A673 (cell line): Measurements from ENCODE around the gene SLC27A4. TPM values are rescaled to one million over a fixed set of nuclear protein-coding genes. Genes with fewer than 3 reads are reported as not detected.

ENCODE experiments used
- BruUV-seq: library from RNA; stranded (reverse); fragments of 400-500 nt; replicated peaks from 2 replicates; lab custom pipeline; 2021; lab: Mats Ljungman, UMichigan
- CTCF ChIA-PET: fragments of 300-600 bp; sonication (Branson Sonifier 250); formaldehyde crosslinking; loops from one replicate; lab custom pipeline; 2022; ENCODE audit warnings: antibody characterized with exemption; lab: Charles Lee
- POLR2A ChIA-PET: fragments of 300-600 bp; sonication (Branson Sonifier 250); formaldehyde crosslinking; loops from one replicate; lab custom pipeline; 2022; ENCODE audit warnings: antibody characterized with exemption; ENCODE audit not compliant: low non-redundant PET; lab: Charles Lee
- DNase-seq: peaks from one replicate; pipeline ENCODE4 v3.0.0-alpha.2; 2015; ENCODE audit warnings: low spot score
- H3K27ac ChIP-seq: fragments of 200-600 bp; sonication (generic); 2 replicates; pipeline ENCODE4 v1.5.1; 2016; ENCODE audit warnings: mixed run types, low read depth, mild to moderate bottlenecking, mixed read lengths, antibody characterized with exemption, low read length; ENCODE audit not compliant: poor library complexity, severe bottlenecking
- H3K27me3 ChIP-seq: fragments of 200-600 bp; sonication (generic); replicated peaks from 2 replicates; pipeline ENCODE4 v1.6.1; 2017; ENCODE audit warnings: mixed run types, low read depth, mild to moderate bottlenecking, mixed read lengths, antibody characterized with exemption, low read length; ENCODE audit not compliant: insufficient read depth, poor library complexity
- H3K36me3 ChIP-seq: fragments of 200-600 bp; sonication (generic); 2 replicates; pipeline ENCODE4 v1.6.1; 2016; ENCODE audit warnings: mixed run types, mild to moderate bottlenecking, mixed read lengths, antibody characterized with exemption, low read length; ENCODE audit not compliant: insufficient read depth, poor library complexity, severe bottlenecking
- H3K4me1 ChIP-seq: fragments of 200-600 bp; sonication (generic); 2 replicates; pipeline ENCODE4 v1.6.1; 2017; ENCODE audit warnings: mixed run types, mild to moderate bottlenecking, mixed read lengths, antibody characterized with exemption, low read length; ENCODE audit not compliant: insufficient read depth, poor library complexity, severe bottlenecking
- H3K4me3 ChIP-seq: fragments of 200-600 bp; sonication (generic); 2 replicates; pipeline ENCODE4 v1.5.1; 2016; ENCODE audit warnings: low read depth, mixed run types, mild to moderate bottlenecking, mixed read lengths, low read length; ENCODE audit not compliant: poor library complexity, severe bottlenecking
- H3K9me3 ChIP-seq: fragments of 200-600 bp; sonication (generic); 2 replicates; pipeline ENCODE4 v1.6.1; 2016; ENCODE audit warnings: mixed run types, low read depth, mild to moderate bottlenecking, mixed read lengths, antibody characterized with exemption, low read length; ENCODE audit not compliant: poor library complexity, severe bottlenecking
- CTCF ChIP-seq: fragments of 300-800, 200-600 bp; sonication (generic); conservative IDR thresholded peaks from 2 replicates; pipeline ENCODE4 v1.5.1; 2017; ENCODE audit warnings: low read depth, mild to moderate bottlenecking, antibody characterized with exemption, low read length, moderate library complexity, mixed read lengths
- EZH2 ChIP-seq: fragments of 200-600 bp; sonication (generic); IDR thresholded peaks from 2 replicates; pipeline ENCODE4 v1.6.1; 2017; ENCODE audit warnings: borderline replicate concordance, low read depth, mild to moderate bottlenecking, mixed read lengths, antibody characterized with exemption, low read length; ENCODE audit not compliant: poor library complexity, severe bottlenecking
- intact Hi-C: fragments of 100-400 bp; cut with micrococcal nuclease; formaldehyde crosslinking; loops from one replicate; pipeline ENCODE4 v1.10.0; 2022; ENCODE audit not compliant: unreplicated experiment
- total RNA-seq: library from RNA; stranded (reverse); gene quantifications from 2 replicates; pipeline ENCODE4 v1.2.3, GENCODE V29; 2021

Gene SLC27A4
- total RNA-seq, 1 experiment from 2014 or later, result 39.1 TPM

GRCh38 chr9:128383791-128384190 lies 43.5 kb downstream of the SLC27A4 start:
- ChIA-PET POLR2A (no interaction called here), CTCF (no interaction called here)
- Histone ChIP-seq H3K4me1 (peaks cover 21% of the 10 kb centered on the region), H3K27me3 (no peaks in the 10 kb centered on the region), H3K9me3 (no peaks in the 10 kb centered on the region), H3K27ac (no peak overlapping the region), H3K36me3 (peaks cover 26% of the 10 kb centered on the region), H3K4me3 (no peak overlapping the region)
- no TSS peak for BruUV-seq
- intact Hi-C loops, result no loop called here
- TF ChIP-seq CTCF (no peak), EZH2 (no peak)
- no peak for DNase-seq

- Histone ChIP-seq H3K4me1 (peaks cover 21% of the 10 kb centered on the region), H3K9me3 (no peaks in the 10 kb centered on the region), H3K4me3 (no peak overlapping the region), H3K27ac (no peak overlapping the region), H3K36me3 (peaks cover 30% of the 10 kb centered on the region), H3K27me3 (no peaks in the 10 kb centered on the region)
- TF ChIP-seq EZH2 (no peak), CTCF (no peak)
- no TSS peak for BruUV-seq
- intact Hi-C loops, result no loop called here
- POLR2A ChIA-PET, result no interaction called here
- CTCF ChIA-PET, result no interaction called here
- DNase-seq, result no peak
These were observed 44.6 kb downstream of the SLC27A4 start for GRCh38 chr9:128384801-128385495.

- intact Hi-C loops, result no loop called here
- BruUV-seq, result no TSS peak
- ChIA-PET POLR2A (no interaction called here), CTCF (no interaction called here)
- Histone ChIP-seq H3K4me1 (peaks cover 21% of the 10 kb centered on the region), H3K36me3 (peaks cover 30% of the 10 kb centered on the region), H3K9me3 (no peaks in the 10 kb centered on the region), H3K27ac (no peak overlapping the region), H3K4me3 (no peak overlapping the region), H3K27me3 (no peaks in the 10 kb centered on the region)
- no peak for DNase-seq
- TF ChIP-seq CTCF (no peak), EZH2 (no peak)
These were observed 45.5 kb downstream of the SLC27A4 start for GRCh38 chr9:128385496-128386460.
